ENCODE data around the gene ZNF396.
A peak's percentile ranks its signal among the peaks of the same experiment; 100 is the strongest.

ZNF396 gene

GRCh38 chr18:35343488-35343935 is 33.6 kb downstream of the ZNF396 start:
- H3K4me3 ChIP-seq (ENCODE audit: low read depth, low read length): peak overlapping the region; percentile 94

GRCh38 chr18:35337286-35337685 is 39.9 kb downstream of the ZNF396 start:
- H3K4me3 ChIP-seq (ENCODE audit: low read depth, low read length): no peak overlapping the region

GRCh38 chr18:35335866-35336265 is 41.3 kb downstream of the ZNF396 start:
- H3K4me3 ChIP-seq (ENCODE audit: low read depth, low read length): no peak overlapping the region

GRCh38 chr18:35334821-35335220 is 42.3 kb downstream of the ZNF396 start:
- H3K4me3 ChIP-seq (ENCODE audit: low read depth, low read length): no peak overlapping the region

GRCh38 chr18:35334212-35334611 is 42.9 kb downstream of the ZNF396 start:
- no peak overlapping the region for H3K4me3 ChIP-seq (ENCODE audit: low read depth, low read length)

GRCh38 chr18:35331367-35332087 is 45.6 kb downstream of the ZNF396 start:
- no peak overlapping the region for H3K4me3 ChIP-seq (ENCODE audit: low read depth, low read length)

GRCh38 chr18:35328868-35329267 is 48.3 kb downstream of the ZNF396 start:
- H3K4me3 ChIP-seq (ENCODE audit: low read depth, low read length): no peak overlapping the region

GRCh38 chr18:35326695-35327387 is 50.3 kb downstream of the ZNF396 start:
- H3K4me3 ChIP-seq (ENCODE audit: low read depth, low read length): no peak overlapping the region

GRCh38 chr18:35324926-35325655 is 52.0 kb downstream of the ZNF396 start:
- H3K4me3 ChIP-seq (ENCODE audit: low read depth, low read length): no peak overlapping the region

GRCh38 chr18:35322486-35323458 is 54.4 kb downstream of the ZNF396 start:
- no peak overlapping the region for H3K4me3 ChIP-seq (ENCODE audit: low read depth, low read length)
